SK-N-SH (cell line): Measurements from ENCODE around the gene CDH24. TPM values are rescaled to one million over a fixed set of nuclear protein-coding genes. Genes with fewer than 3 reads are reported as not detected.
A peak's percentile ranks its signal among the peaks of the same experiment; 100 is the strongest.

ENCODE experiments used
- CTCF ChIA-PET: fragments of 300-600, 350-600 bp; formaldehyde crosslinking; extraction: SDS; loops from one replicate; lab custom pipeline; 2021; lab: Yijun Ruan, JAX
- POLR2A ChIA-PET: fragments of 350-600 bp; sonication (Branson Sonifier 250); formaldehyde crosslinking; extraction: SDS; loops from one replicate; lab custom pipeline; 2020; ENCODE audit warnings: antibody characterized with exemption, inconsistent platforms; lab: Yijun Ruan, JAX
- DNase-seq: peaks from one replicate; pipeline ENCODE4 v3.0.0; 2012
- H2AFZ ChIP-seq: fragments of 200-600 bp; sonication (generic); 2 replicates; pipeline ENCODE4 v1.8.1; 2016; ENCODE audit warnings: antibody characterized with exemption, mild to moderate bottlenecking, low read depth
- H3F3A ChIP-seq: fragments of 200-600 bp; sonication (generic); replicated peaks from 2 replicates; pipeline ENCODE3; 2016; ENCODE audit warnings: antibody characterized with exemption, mild to moderate bottlenecking; ENCODE audit not compliant: insufficient read depth
- H3K27ac ChIP-seq, 2 experiments: fragments of 200-500 bp in 1 of 2; fragments of 200-600 bp in 1 of 2; sonication (Bioruptor generic) in 1 of 2; sonication (generic), shearing (Covaris generic) in 1 of 2; 2 replicates each; pipeline versions ENCODE4 v1.5.1 to v1.6.1; 2014 to 2016; ENCODE audit warnings: low read depth in 2 of 2, inconsistent platforms in 1 of 2, low read length in 1 of 2, mild to moderate bottlenecking in 1 of 2, mixed read lengths in 1 of 2
- H3K27me3 ChIP-seq: fragments of 200-600 bp; sonication (generic), shearing (Covaris generic); 2 replicates; pipeline ENCODE4 v1.6.1; 2016; ENCODE audit warnings: mixed run types; ENCODE audit not compliant: insufficient read depth
- H3K36me3 ChIP-seq, 2 experiments: fragments of 200-500 bp in 1 of 2; fragments of 200-600 bp in 1 of 2; sonication (Bioruptor generic) in 1 of 2; sonication (generic) in 1 of 2; replicated peaks in 1 of 2; 2 replicates each; pipeline versions ENCODE3 to v1.5.1; 2014 to 2016; ENCODE audit warnings: low read length in 1 of 2, mild to moderate bottlenecking in 1 of 2; ENCODE audit not compliant: insufficient read depth in 2 of 2, control insufficient read depth in 1 of 2
- H3K4me1 ChIP-seq, 2 experiments: fragments of 200-500 bp in 1 of 2; fragments of 200-600 bp in 1 of 2; sonication (Bioruptor generic) in 1 of 2; sonication (generic), shearing (Covaris generic) in 1 of 2; 2 replicates each; pipeline versions ENCODE4 v1.5.1 to v1.6.1; 2014 to 2016; ENCODE audit warnings: low read depth in 1 of 2, low read length in 1 of 2, mixed run types in 1 of 2; ENCODE audit not compliant: insufficient read depth in 2 of 2, control insufficient read depth in 1 of 2
- H3K4me2 ChIP-seq: fragments of 200-600 bp; sonication (generic), shearing (Covaris generic); 2 replicates; pipeline ENCODE4 v1.6.1; 2017; ENCODE audit warnings: mixed run types
- H3K4me3 ChIP-seq, 2 experiments: fragments of 200-500 bp in 1 of 2; fragments of 200-600 bp in 1 of 2; sonication (Bioruptor generic) in 1 of 2; sonication (generic), shearing (Covaris generic) in 1 of 2; 2 replicates each; pipeline versions ENCODE4 v1.5.1 to v1.8.1; 2014 to 2016; ENCODE audit warnings: low read depth in 2 of 2, inconsistent platforms in 1 of 2, low read length in 1 of 2, mild to moderate bottlenecking in 1 of 2, mixed read lengths in 1 of 2, moderate library complexity in 1 of 2
- H3K79me2 ChIP-seq: fragments of 200-600 bp; sonication (generic); 2 replicates; pipeline ENCODE4 v1.8.1; 2017; ENCODE audit warnings: mild to moderate bottlenecking; ENCODE audit not compliant: insufficient read depth
- H3K9ac ChIP-seq: fragments of 200-600 bp; sonication (generic); 2 replicates; pipeline ENCODE4 v1.6.1; 2017; ENCODE audit warnings: mixed run types
- H3K9me2 ChIP-seq: fragments of 200-600 bp; sonication (generic); 2 replicates; pipeline ENCODE4 v1.6.1; 2017; ENCODE audit warnings: mixed run types
- H3K9me3 ChIP-seq: fragments of 200-600 bp; sonication (generic); 2 replicates; pipeline ENCODE4 v1.6.1; 2017; ENCODE audit warnings: mixed run types, mild to moderate bottlenecking, moderate library complexity
- H4K20me1 ChIP-seq: fragments of 200-600 bp; sonication (generic); 2 replicates; pipeline ENCODE4 v1.6.1; 2017; ENCODE audit warnings: mild to moderate bottlenecking, mixed run types; ENCODE audit not compliant: insufficient read depth
- EP300 ChIP-seq, 2 experiments: IDR thresholded peaks; 2 replicates each; pipeline versions ENCODE4 v1.4.0 to v1.6.1; 2012; ENCODE audit warnings: borderline replicate concordance in 1 of 2, low read depth in 1 of 2, low read length in 1 of 2
- EZH2phosphoT487 ChIP-seq: fragments of 200-600 bp; sonication (generic); IDR thresholded peaks from 2 replicates; pipeline ENCODE4 v1.6.1; 2017; ENCODE audit warnings: low read depth, mixed run types, mild to moderate bottlenecking, antibody characterized with exemption, moderate library complexity, borderline replicate concordance
- FOXM1 ChIP-seq: IDR thresholded peaks from 2 replicates; pipeline ENCODE4 v1.4.0; 2012; ENCODE audit warnings: low read depth, mild to moderate bottlenecking
- GABPA ChIP-seq: IDR thresholded peaks from 2 replicates; pipeline ENCODE4 v1.4.0; 2012; ENCODE audit warnings: low read depth, mild to moderate bottlenecking
- GATA2 ChIP-seq: sonication (generic); formaldehyde crosslinking; IDR thresholded peaks from 2 replicates; pipeline ENCODE4 v1.5.0; 2020; ENCODE audit warnings: mild to moderate bottlenecking, missing genetic modification reagents
- IRF3 ChIP-seq: fragments of 150-350 bp; IDR thresholded peaks from 2 replicates; pipeline ENCODE4 v1.6.1; 2016; ENCODE audit warnings: mild to moderate bottlenecking, low read depth, low read length
- MAX ChIP-seq: IDR thresholded peaks from 2 replicates; pipeline ENCODE4 v1.4.0; 2012; ENCODE audit warnings: low read depth
- MEF2A ChIP-seq: IDR thresholded peaks from 2 replicates; pipeline ENCODE4 v1.4.0; 2012; ENCODE audit warnings: low read depth, borderline replicate concordance
- MXI1 ChIP-seq: IDR thresholded peaks from 2 replicates; pipeline ENCODE4 v1.6.1; 2012; ENCODE audit warnings: mild to moderate bottlenecking, low read depth, low read length, improper control_type of control experiment
- NFIC ChIP-seq: IDR thresholded peaks from 2 replicates; pipeline ENCODE4 v1.4.0; 2012; ENCODE audit warnings: borderline replicate concordance
- RCOR1 ChIP-seq: fragments of 150-350 bp; IDR thresholded peaks from 2 replicates; pipeline ENCODE4 v1.6.1; 2017; ENCODE audit warnings: antibody characterized with exemption, low read length
- RXRA ChIP-seq: IDR thresholded peaks from 2 replicates; pipeline ENCODE4 v1.4.0; 2012; ENCODE audit warnings: low read depth, mild to moderate bottlenecking, borderline replicate concordance
- SMC3 ChIP-seq: IDR thresholded peaks from 2 replicates; pipeline ENCODE4 v1.6.1; 2012; ENCODE audit warnings: low read depth, low read length, improper control_type of control experiment
- YY1 ChIP-seq: IDR thresholded peaks from 2 replicates; pipeline ENCODE4 v1.4.0; 2012; ENCODE audit warnings: low read depth, mild to moderate bottlenecking
- WGBS: methylation state at CpG from one replicate; pipeline ENCODE4 v1.1.6; 2017; ENCODE audit warnings: low lambda C conversion rate; 5-methylcytosine and 5-hydroxymethylcytosine counted together
- polyA plus RNA-seq, 3 experiments: library from polyadenylated mRNA; depleted of rRNA; stranded (reverse); fragments of >200 nt; gene quantifications; 2 replicates each; pipeline ENCODE4 v1.2.3, GENCODE V29; 2012

The CDH24 gene
- polyA plus RNA-seq, 1 of the 3 experiments (the other 2 are of a cell fraction) = 30.8 TPM

GRCh38 chr14:23071244-23071920 lies 14.1 kb upstream of the CDH24 start (continued):
- TF ChIP-seq MAX = peak; percentile 61; the same call in 1 of the 2 replicates
- peak; percentile 27; the same call in 1 of the 2 replicates for TF ChIP-seq RXRA
- no peak for TF ChIP-seq IRF3
- TF ChIP-seq EZH2phosphoT487 = no peak
- TF ChIP-seq MXI1 = peak; percentile 68; the same call in 1 of the 2 replicates

- H3K9me3 ChIP-seq = no peaks in the 10 kb centered on the region
These were observed 13.2 kb upstream of the CDH24 start for GRCh38 chr14:23070262-23071129.

GRCh38 chr14:23069413-23069806 lies 12.1 kb upstream of the CDH24 start:
- POLR2A ChIA-PET = interaction anchor here (1.2 to 1.8 kb wide), 3 partner anchors 26 to 83 kb away, joined by 5 to 11 read pairs (median 5); partner anchors contain the start of genes ACIN1 and C14orf119
- DNase-seq = no peak

More at GRCh38 chr14:23070262-23071129, 13.2 kb upstream of the CDH24 start:
- Histone ChIP-seq H3K9me2 (no peaks in the 10 kb centered on the region), H3K79me2 (peaks cover 71% of the 10 kb centered on the region), H2AFZ (no peak overlapping the region), H3K27me3 (no peaks in the 10 kb centered on the region), H3K9ac (peak overlapping the region; percentile 91), H3K4me3 (peak overlapping the region; percentile 63 to 85), H3K4me2 (peak overlapping the region; percentile 95), H3K27ac (peak overlapping the region; percentile 68 to 77), H3K36me3 (peaks cover 47 to 60% of the 10 kb centered on the region in 2 experiments), H4K20me1 (peaks cover 34% of the 10 kb centered on the region), H3F3A (peaks cover 32% of the 10 kb centered on the region), H3K4me1 (peaks cover 20 to 35% of the 10 kb centered on the region in 2 experiments)
- CTCF ChIA-PET = interaction anchor here (1.1 to 7.7 kb wide), 12 partner anchors 11 to 140 kb away, joined by 3 to 152 read pairs (median 9); partner anchors contain the start of genes CDH24, HAUS4 and PRMT5
- WGBS = 6% methylated on average over 10 of the region's 10 CpGs
- POLR2A ChIA-PET = interaction anchor here (1.3 to 1.4 kb wide), 2 partner anchors 25 to 93 kb away, joined by 5 to 7 read pairs; partner anchors contain the start of genes ACIN1 and C14orf119
- no peak for DNase-seq
- TF ChIP-seq GABPA (no peak), NFIC (no peak), FOXM1 (no peak), MEF2A (no peak), RCOR1 (no peak)

More at GRCh38 chr14:23069413-23069806, 12.1 kb upstream of the CDH24 start:
- Histone ChIP-seq H3K9me3 (no peaks in the 10 kb centered on the region), H4K20me1 (peaks cover 39% of the 10 kb centered on the region), H3K9ac (no peak overlapping the region), H2AFZ (no peak overlapping the region), H3K4me3 (no peak overlapping the region; a peak in 1 of 4 replicates), H3K4me1 (peaks cover 20 to 35% of the 10 kb centered on the region in 2 experiments), H3K27me3 (no peaks in the 10 kb centered on the region), H3K4me2 (peak overlapping the region; percentile 45; the same call in 1 of the 2 replicates), H3K36me3 (peaks cover 49 to 54% of the 10 kb centered on the region in 2 experiments), H3K9me2 (no peaks in the 10 kb centered on the region), H3F3A (peaks cover 34% of the 10 kb centered on the region), H3K79me2 (peaks cover 72% of the 10 kb centered on the region), H3K27ac (peak overlapping the region; percentile 35 to 40; a peak in 3 of 4 replicates)
- 77% methylated on average over 4 of the region's 4 CpGs for WGBS
- TF ChIP-seq MEF2A = no peak
- TF ChIP-seq EP300 (IDR thresholded peaks at IDR 0.05; ENCODE audit: borderline replicate concordance in 1 of 2, low read depth in 1 of 2, low read length in 1 of 2) = no peak
- no peak for TF ChIP-seq SMC3
- TF ChIP-seq GATA2 (CRISPR knock-in tag) = no peak
- TF ChIP-seq YY1 = no peak
- CTCF ChIA-PET = interaction anchor here (0.5 to 33.1 kb wide), 46 partner anchors 9 to 226 kb away, joined by 3 to 1566 read pairs (median 6); partner anchors contain the start of genes ACIN1, AJUBA, C14orf119 and CDH24
